ENCODE data around the gene MAML3. TPM values are rescaled to one million over a fixed set of nuclear protein-coding genes. Genes with fewer than 3 reads are reported as not detected.

Gene MAML3
- total and polyA plus RNA-seq, 8 donors: 1.7 to 20.3 (median 8.4) TPM

DNA sequence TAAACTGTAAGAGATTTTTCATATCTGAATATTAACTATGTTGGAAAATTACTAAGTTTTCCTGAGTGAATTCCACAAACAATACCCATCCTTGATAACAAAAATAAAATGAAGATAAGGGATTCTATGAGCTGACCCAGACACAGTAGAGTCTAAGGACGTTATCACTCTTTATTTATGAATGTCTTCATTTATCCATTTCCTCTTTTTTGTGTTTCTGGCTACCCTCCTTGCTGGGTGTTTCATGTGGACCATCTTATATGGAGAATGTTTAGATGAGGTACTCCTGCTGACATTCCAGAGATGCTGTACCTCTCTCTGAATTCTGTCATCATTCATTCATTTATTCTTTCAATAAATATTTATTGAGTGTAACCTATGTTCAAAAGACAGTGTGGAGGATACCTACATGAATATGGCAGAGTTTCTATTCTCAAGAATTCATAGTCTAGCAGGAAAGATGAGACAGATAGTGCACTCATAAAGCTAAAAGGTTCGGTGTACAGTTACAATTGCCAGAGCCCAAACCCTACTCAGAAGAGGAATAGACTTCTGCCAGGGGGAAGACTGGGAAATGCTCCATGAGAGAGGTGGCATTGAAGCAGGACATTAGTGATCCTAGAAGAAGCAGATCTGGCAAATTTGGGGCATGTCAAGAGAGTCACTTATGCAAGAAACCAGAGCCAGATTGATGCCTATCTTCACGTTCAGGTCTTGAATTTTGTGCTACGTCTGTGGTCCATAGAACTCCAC lies 195.8 kb downstream of the MAML3 start:
- Histone ChIP-seq H3K4me1 (peaks cover 9 to 36% (median 22%) of the 10 kb centered on the region in 4 donors), H3K4me3 (no peak overlapping the region), H3K9me3 (no peaks in the 10 kb centered on the region), H3K27ac (no peak overlapping the region), H3K27me3 (no peaks in the 10 kb centered on the region), H3K36me3 (no peaks in the 10 kb centered on the region)
- TF ChIP-seq POLR2AphosphoS5 (IDR thresholded peaks at IDR 0.05): no peak
- DNase-seq: no peak
- intact Hi-C loops (cut with DNase I; ENCODE audit: low total_unique reads): no loop called here
- WGBS, 5 donors: 70 to 84% (median 80%) methylated on average over 4 of the region's 4 CpGs

DNA sequence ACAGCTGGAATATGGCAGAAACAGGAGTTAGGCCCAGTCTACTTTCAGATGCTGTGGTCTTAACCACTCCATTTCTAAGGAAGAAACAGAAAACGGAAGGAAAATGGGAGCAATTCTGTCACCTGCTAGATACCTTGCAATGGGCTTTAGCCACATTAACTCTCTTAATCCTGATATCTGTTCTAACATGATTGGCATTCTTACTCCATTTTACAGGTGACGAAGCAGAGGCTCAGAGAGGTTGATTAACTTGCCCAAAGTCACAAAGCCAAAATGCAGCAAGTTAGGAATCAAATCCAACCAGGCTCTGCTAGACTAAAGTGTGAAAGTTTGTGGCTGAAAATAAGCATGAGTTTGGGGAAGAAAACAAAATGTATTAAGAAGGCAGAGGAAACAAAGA lies 196.9 kb downstream of the MAML3 start:
- H3K36me3 ChIP-seq: no peaks in the 10 kb centered on the region
- no peak for DNase-seq
- H3K27ac ChIP-seq: peak overlapping the region in 1 of 5 donors; percentile 31
- TF ChIP-seq POLR2A (IDR thresholded peaks at IDR 0.05): no peak
- TF ChIP-seq, protein P1, sequence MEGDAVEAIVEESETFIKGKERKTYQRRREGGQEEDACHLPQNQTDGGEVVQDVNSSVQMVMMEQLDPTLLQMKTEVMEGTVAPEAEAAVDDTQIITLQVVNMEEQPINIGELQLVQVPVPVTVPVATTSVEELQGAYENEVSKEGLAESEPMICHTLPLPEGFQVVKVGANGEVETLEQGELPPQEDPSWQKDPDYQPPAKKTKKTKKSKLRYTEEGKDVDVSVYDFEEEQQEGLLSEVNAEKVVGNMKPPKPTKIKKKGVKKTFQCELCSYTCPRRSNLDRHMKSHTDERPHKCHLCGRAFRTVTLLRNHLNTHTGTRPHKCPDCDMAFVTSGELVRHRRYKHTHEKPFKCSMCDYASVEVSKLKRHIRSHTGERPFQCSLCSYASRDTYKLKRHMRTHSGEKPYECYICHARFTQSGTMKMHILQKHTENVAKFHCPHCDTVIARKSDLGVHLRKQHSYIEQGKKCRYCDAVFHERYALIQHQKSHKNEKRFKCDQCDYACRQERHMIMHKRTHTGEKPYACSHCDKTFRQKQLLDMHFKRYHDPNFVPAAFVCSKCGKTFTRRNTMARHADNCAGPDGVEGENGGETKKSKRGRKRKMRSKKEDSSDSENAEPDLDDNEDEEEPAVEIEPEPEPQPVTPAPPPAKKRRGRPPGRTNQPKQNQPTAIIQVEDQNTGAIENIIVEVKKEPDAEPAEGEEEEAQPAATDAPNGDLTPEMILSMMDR (IDR thresholded peaks at IDR 0.05): no peak
- no peak for TF ChIP-seq EP300 (IDR thresholded peaks at IDR 0.05)
- no peak for TF ChIP-seq POLR2AphosphoS5 (IDR thresholded peaks at IDR 0.05)
- intact Hi-C loops (cut with DNase I; ENCODE audit: low total_unique reads): no loop called here
- H3K4me1 ChIP-seq: peaks cover 4 to 26% (median 17%) of the 10 kb centered on the region in 4 donors
- H3K4me3 ChIP-seq: no peak overlapping the region
- H3K9me3 ChIP-seq: no peaks in the 10 kb centered on the region
- no peaks in the 10 kb centered on the region for H3K27me3 ChIP-seq
- WGBS, 5 donors: 89 to 98% (median 96%) methylated on average over 2 of the region's 2 CpGs

DNA sequence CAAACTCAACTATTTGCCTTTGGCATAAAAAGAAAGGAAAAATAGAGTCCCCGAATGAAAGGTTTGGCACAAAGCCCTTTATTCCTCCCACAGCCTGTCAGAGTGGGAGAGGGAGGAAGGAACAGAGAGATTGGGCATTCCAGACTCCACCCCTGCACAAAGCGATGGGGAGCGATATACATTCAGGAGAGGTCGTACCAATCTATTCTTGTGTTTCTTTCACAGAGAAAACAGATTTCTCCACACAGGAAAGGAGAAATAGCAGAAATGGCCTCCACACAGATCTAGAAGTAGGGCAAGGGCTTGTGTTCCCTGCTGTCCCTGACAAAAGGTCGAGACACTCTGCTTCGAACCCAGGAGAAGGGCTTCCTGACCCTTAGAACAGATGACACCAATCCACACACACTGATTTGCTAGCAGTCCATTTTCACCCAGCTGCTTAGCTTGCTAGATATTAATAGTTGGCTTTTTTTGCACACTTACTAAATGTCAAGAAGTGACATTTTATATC lies 197.4 kb downstream of the MAML3 start:
- Histone ChIP-seq H3K36me3 (no peaks in the 10 kb centered on the region), H3K9me3 (no peaks in the 10 kb centered on the region), H3K27ac (peak overlapping the region in 2 of 5 donors; percentile 15 to 31), H3K27me3 (no peaks in the 10 kb centered on the region), H3K4me3 (peak overlapping the region in 1 of 4 donors; percentile 12), H3K4me1 (peaks cover under 1 to 21% (median 15%) of the 10 kb centered on the region in 4 donors)
- WGBS, 5 donors: 29 to 46% (median 30%) methylated on average over 6 of the region's 6 CpGs
- TF ChIP-seq EP300 (IDR thresholded peaks at IDR 0.05): no peak
- no peak for TF ChIP-seq POLR2AphosphoS5 (IDR thresholded peaks at IDR 0.05)
- peak in 1 of 2 donors; percentile 52 for DNase-seq
- intact Hi-C loops (cut with DNase I; ENCODE audit: low total_unique reads): no loop called here

DNA sequence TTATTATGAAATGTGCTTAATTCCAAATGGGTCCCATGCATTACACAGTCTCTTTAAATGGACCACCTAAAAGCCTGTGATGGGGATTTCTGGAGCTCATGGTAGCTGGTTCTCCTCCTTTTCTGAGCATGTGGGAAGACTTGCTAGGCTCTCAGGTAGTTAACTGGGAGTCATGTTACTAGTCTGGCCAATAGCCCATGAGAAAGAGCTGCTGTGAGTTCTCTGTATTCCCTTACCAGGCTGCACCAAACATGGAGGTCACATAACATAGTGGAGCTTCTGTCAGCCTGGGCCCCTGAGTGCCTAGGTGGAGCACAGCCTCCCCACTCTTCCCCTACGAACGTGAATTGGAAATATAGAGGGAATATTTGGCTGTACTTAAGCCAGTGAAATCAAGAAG lies 198.4 kb downstream of the MAML3 start:
- Histone ChIP-seq H3K27me3 (no peaks in the 10 kb centered on the region), H3K4me3 (no peak overlapping the region), H3K9me3 (no peaks in the 10 kb centered on the region), H3K4me1 (peaks cover 0 to 25% (median 14%) of the 10 kb centered on the region in 4 donors), H3K36me3 (no peaks in the 10 kb centered on the region), H3K27ac (no peak overlapping the region)
- intact Hi-C loops (cut with DNase I; ENCODE audit: low total_unique reads): no loop called here
- TF ChIP-seq, protein P1 (IDR thresholded peaks at IDR 0.05): no peak
- TF ChIP-seq POLR2AphosphoS5 (IDR thresholded peaks at IDR 0.05): no peak
- no peak for TF ChIP-seq EP300 (IDR thresholded peaks at IDR 0.05)
- 72 to 87% (median 79%) methylated on average over 2 of the region's 2 CpGs for WGBS, 5 donors
- no peak for DNase-seq

DNA sequence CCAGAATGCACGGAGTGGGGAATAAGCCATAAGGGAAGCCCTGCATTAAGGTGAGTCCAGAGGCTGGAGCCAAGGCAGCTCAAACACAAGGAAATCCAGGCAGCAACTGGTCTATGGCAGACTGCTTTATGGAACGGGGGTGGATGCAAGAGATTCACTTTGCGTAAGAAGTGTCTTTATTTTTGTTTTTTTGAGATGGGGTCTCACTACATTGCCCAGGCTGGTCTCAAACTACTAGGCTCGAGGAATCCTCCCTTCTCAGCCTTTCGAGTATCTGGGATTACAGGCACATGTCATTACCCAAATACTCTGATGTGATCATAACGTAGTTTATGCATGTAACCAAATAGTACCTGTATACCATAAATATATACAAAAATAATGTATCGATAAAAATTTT lies 199.5 kb downstream of the MAML3 start:
- Histone ChIP-seq H3K36me3 (no peaks in the 10 kb centered on the region), H3K27me3 (no peaks in the 10 kb centered on the region), H3K9me3 (no peaks in the 10 kb centered on the region), H3K4me3 (no peak overlapping the region), H3K27ac (no peak overlapping the region), H3K4me1 (peaks cover 0 to 25% (median 14%) of the 10 kb centered on the region in 4 donors)
- intact Hi-C loops (cut with DNase I; ENCODE audit: low total_unique reads): no loop called here
- DNase-seq: no peak
- TF ChIP-seq, protein P1 (IDR thresholded peaks at IDR 0.05): no peak
- TF ChIP-seq POLR2A (IDR thresholded peaks at IDR 0.05): no peak
- TF ChIP-seq POLR2AphosphoS5 (IDR thresholded peaks at IDR 0.05): no peak
- no peak for TF ChIP-seq EP300 (IDR thresholded peaks at IDR 0.05)
- WGBS, 5 donors: 95 to 99% (median 96%) methylated on average over 7 of the region's 7 CpGs
